Vagina (tissue), 2 donors: Measurements from ENCODE around the gene FAM83B. TPM values are rescaled to one million over a fixed set of nuclear protein-coding genes. Genes with fewer than 3 reads are reported as not detected.
"Not testable (repeated sequence)": the region's sequence is repeated elsewhere in the genome, so short reads cannot be mapped to it uniquely, and the experiment has no call there.

Experiments
- DNase-seq, 2 donors: peaks; one replicate each; pipeline ENCODE4 v3.0.0-alpha.2; 2017; ENCODE audit errors: extremely low spot score in 2 of 2
- H3K27ac ChIP-seq: fragments of 200-600 bp; sonication (generic); one replicate; pipeline ENCODE4 v1.5.1; 2019
- H3K27me3 ChIP-seq: fragments of 200-600 bp; sonication (generic); one replicate; pipeline ENCODE4 v1.5.1; 2019
- H3K36me3 ChIP-seq, 2 donors: fragments of 200-600 bp; sonication (generic); one replicate each; pipeline ENCODE4 v1.5.1; 2017 to 2019
- H3K4me1 ChIP-seq: fragments of 200-600 bp; sonication (generic); one replicate; pipeline ENCODE4 v1.5.1; 2019
- H3K4me3 ChIP-seq, 2 donors: fragments of 200-600 bp; sonication (generic); 1 replicate in 1 of 2; 2 replicates in 1 of 2; pipeline ENCODE4 v1.5.1; 2016 to 2019
- H3K9me3 ChIP-seq: fragments of 200-600 bp; sonication (generic); one replicate; pipeline ENCODE4 v1.5.1; 2019
- CTCF ChIP-seq, 3 experiments: fragments of 450-650 bp in 2 of 3; fragments of 200-600 bp in 1 of 3; sonication (generic) in 1 of 3; IDR thresholded peaks; one replicate each; pipeline ENCODE4 v1.5.1; 2017 to 2019; ENCODE audit warnings: antibody characterized with exemption in 3 of 3, mild to moderate bottlenecking in 2 of 3, moderate library complexity in 2 of 3
- POLR2A ChIP-seq, 2 donors: fragments of 450-650 bp; IDR thresholded peaks; one replicate each; pipeline ENCODE4 v1.6.1; 2017; ENCODE audit warnings: antibody characterized with exemption in 2 of 2, mild to moderate bottlenecking in 2 of 2, moderate library complexity in 2 of 2
- POLR2AphosphoS5 ChIP-seq, 2 donors: sonication (generic); formaldehyde crosslinking; IDR thresholded peaks; one replicate each; pipeline ENCODE4 v1.9.0; 2017; ENCODE audit warnings: antibody characterized with exemption in 2 of 2, mild to moderate bottlenecking in 2 of 2, low read depth in 1 of 2; ENCODE audit not compliant: insufficient read depth in 1 of 2
- intact Hi-C: fragments of 100-400 bp; cut with DNase I; formaldehyde crosslinking; loops from one replicate; pipeline ENCODE4 v1.15.1; 2023
- total RNA-seq: library from RNA; depleted of rRNA; stranded (reverse); fragments of >200 nt; gene quantifications from one replicate; pipeline ENCODE4 v1.2.3, GENCODE V29; 2016

Gene FAM83B
- total RNA-seq, result 35.8 TPM

DNA sequence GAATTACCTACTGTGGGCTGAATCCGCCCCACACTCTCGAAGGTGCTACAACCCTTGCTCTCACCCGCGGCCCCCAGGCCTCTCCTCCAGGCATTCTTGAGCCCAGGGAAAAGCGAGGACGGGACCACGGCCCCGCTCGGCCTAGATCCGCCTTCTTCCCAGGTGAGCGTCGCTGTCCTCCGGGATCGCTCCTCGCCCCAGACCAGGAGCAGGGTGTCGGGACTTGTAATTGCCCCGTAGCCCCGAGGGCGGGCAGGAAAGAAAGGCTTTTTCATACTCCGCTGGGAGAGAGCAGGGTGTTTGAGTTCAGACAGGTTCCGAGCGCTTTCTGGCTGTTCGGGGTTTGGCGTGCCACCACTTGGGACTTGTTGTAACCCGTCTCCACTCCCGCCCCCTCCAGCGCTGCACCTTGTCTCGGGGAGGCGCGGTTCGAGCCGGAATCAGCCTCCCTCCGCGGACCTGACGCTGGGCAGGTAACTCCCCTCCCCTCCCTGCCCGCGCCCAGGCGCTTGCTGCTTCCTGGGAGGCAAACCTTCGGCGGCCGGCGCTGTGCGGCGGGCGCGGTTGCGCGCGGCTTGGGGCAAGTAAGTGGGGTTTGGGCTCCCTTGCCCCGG is at the start of gene FAM83B:
TSS of gene FAM83B (plus strand) at position 529 of the 614 bp plus-strand sequence. CDS start 23,476 bp downstream, outside the sequence.
- Histone ChIP-seq H3K36me3 (no peaks in the 10 kb centered on the region), H3K4me1 (peaks cover 14% of the 10 kb centered on the region), H3K4me3 (peak within 1 kb of the TSS; percentile 20 to 54), H3K27me3 (no peaks in the 10 kb centered on the region), H3K27ac (peak within 1 kb of the TSS; percentile 72), H3K9me3 (no peaks in the 10 kb centered on the region)
- TF ChIP-seq POLR2AphosphoS5 (IDR thresholded peaks at IDR 0.05; ENCODE audit: insufficient read depth in 1 of 2, low read depth in 1 of 2) (peak in 1 of 2 donors; percentile 59), CTCF (IDR thresholded peaks at IDR 0.05) (no peak), POLR2A (IDR thresholded peaks at IDR 0.05) (no peak)
- DNase-seq, result peak in 1 of 2 donors; percentile 96
- intact Hi-C loops, result no loop called here

- H3K4me1 ChIP-seq, result not testable (repeated sequence)
Measured at GRCh38 chr6:54796918-54797317, 49.7 kb upstream of the FAM83B start.

DNA sequence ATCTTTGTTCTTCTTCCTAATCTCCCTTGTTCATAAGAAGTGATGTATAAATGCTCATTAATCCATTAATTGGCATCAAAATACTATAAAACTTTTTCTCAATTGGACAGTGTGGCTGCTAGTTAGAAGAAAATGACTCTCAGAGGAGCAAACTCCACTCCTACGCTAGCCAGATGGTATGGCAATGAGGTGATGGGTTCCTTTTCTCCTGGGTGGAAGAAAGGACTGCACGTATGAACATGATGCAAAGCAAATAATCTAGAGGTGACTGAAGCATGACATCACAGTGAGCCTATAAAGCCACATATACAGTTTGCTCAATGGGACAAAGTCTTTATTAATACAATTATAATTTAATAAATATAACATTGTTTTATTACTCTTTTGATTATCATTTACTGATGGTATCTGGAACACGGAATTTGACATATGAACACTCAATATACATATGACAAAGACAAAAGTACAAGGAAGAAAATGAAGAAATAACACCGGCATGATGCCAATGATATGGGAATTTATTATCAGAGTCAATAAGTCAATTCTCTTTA is 46.4 kb upstream of the FAM83B start:
- Histone ChIP-seq H3K4me3 (no peak overlapping the region), H3K4me1 (no peaks in the 10 kb centered on the region), H3K27me3 (no peaks in the 10 kb centered on the region), H3K9me3 (no peaks in the 10 kb centered on the region), H3K36me3 (no peaks in the 10 kb centered on the region), H3K27ac (no peak overlapping the region)
- intact Hi-C loops, result loop anchor here (10.0 kb wide), 1 partner anchor 445 kb away; no protein-coding TSS in a partner anchor
- DNase-seq, result no peak
- TF ChIP-seq CTCF (IDR thresholded peaks at IDR 0.05), result no peak
- TF ChIP-seq POLR2A (IDR thresholded peaks at IDR 0.05), result no peak
- no peak for TF ChIP-seq POLR2AphosphoS5 (IDR thresholded peaks at IDR 0.05; ENCODE audit: insufficient read depth in 1 of 2, low read depth in 1 of 2)

More at GRCh38 chr6:54796918-54797317, 49.7 kb upstream of the FAM83B start:
- intact Hi-C loops, H3K36me3 ChIP-seq, H3K27ac ChIP-seq, DNase-seq, H3K4me3 ChIP-seq, H3K9me3 ChIP-seq, H3K27me3 ChIP-seq: not testable (repeated sequence)

DNA sequence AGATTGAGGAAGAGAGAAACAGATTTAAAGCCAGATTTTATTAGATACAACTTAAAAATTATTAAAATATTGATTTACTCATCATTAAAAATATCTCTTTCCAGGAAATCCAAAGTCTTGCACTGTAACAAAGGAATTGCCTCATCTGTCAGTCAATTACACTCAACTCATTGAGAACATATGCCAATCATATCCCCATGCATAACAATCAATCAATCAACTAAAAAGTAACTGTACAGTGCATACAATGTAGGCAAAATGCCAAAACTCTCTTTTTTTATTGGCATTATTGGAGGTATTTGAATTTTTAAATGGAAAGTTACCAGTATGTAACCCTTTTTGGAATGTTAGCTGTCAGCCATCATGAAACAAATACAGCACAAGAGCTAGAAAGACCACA is 45.3 kb upstream of the FAM83B start:
- no peak for TF ChIP-seq CTCF (IDR thresholded peaks at IDR 0.05)
- no peak for TF ChIP-seq POLR2A (IDR thresholded peaks at IDR 0.05)
- TF ChIP-seq POLR2AphosphoS5 (IDR thresholded peaks at IDR 0.05; ENCODE audit: insufficient read depth in 1 of 2, low read depth in 1 of 2), result no peak
- intact Hi-C loops, result loop anchor here (10.0 kb wide), 1 partner anchor 444 kb away; no protein-coding TSS in a partner anchor

DNA sequence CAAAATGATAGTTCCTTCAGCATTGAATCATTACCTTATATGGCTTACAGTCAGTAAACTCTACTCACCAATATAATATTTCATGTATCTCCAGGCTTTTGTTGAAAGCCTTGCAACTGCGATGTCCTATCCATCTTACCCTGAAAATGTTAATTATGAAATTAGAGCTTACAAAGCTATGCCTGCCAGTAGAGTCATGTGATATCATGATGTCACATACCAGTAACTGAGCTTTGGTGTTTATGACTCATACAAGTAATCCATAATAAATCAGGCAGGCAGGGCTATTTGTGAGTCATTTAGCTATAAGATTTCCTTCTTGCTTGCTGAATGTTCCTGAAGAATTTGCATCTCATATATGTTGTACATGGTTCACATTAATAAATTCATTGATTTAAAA is 44.9 kb upstream of the FAM83B start:
- no peaks in the 10 kb centered on the region for H3K4me1 ChIP-seq
- intact Hi-C loops, result loop anchor here (10.0 kb wide), 1 partner anchor 443 kb away; no protein-coding TSS in a partner anchor

More for the DNA sequence above, 45.3 kb upstream of the FAM83B start:
- Histone ChIP-seq H3K4me1 (no peaks in the 10 kb centered on the region), H3K27ac (no peak overlapping the region), H3K36me3 (no peaks in the 10 kb centered on the region), H3K27me3 (no peaks in the 10 kb centered on the region), H3K4me3 (no peak overlapping the region), H3K9me3 (no peaks in the 10 kb centered on the region)
- no peak for DNase-seq

More for the DNA sequence above, 44.9 kb upstream of the FAM83B start:
- H3K27ac ChIP-seq, result no peak overlapping the region
- TF ChIP-seq CTCF (IDR thresholded peaks at IDR 0.05) (no peak), POLR2A (IDR thresholded peaks at IDR 0.05) (no peak), POLR2AphosphoS5 (IDR thresholded peaks at IDR 0.05; ENCODE audit: insufficient read depth in 1 of 2, low read depth in 1 of 2) (peak in 1 of 2 donors; percentile 82)
- no peak overlapping the region for H3K4me3 ChIP-seq
- no peak for DNase-seq
- no peaks in the 10 kb centered on the region for H3K27me3 ChIP-seq
- no peaks in the 10 kb centered on the region for H3K9me3 ChIP-seq
- no peaks in the 10 kb centered on the region for H3K36me3 ChIP-seq
